D721Med (cell line): ENCODE results near the gene DAB1.

Source experiments
- DNase-seq: peaks from one replicate; pipeline ENCODE4 v3.0.0; 2011; ENCODE audit warnings: low spot score; ENCODE audit not compliant: insufficient read length
- FAIRE-seq: peaks from 2 replicates; lab custom pipeline; 2011; peaks lifted over from hg19 to GRCh38; lab: Jason Lieb, UNC
- CTCF ChIP-seq: IDR thresholded peaks from 2 replicates; pipeline ENCODE4 v1.5.1; 2012; ENCODE audit warnings: mild to moderate bottlenecking, control low read depth; ENCODE audit not compliant: insufficient read depth; ENCODE audit errors: missing control alignments

Gene DAB1

GRCh38 chr1:57302812-57303596 lies 120.9 kb downstream of the DAB1 start:
- FAIRE-seq = no peak
- no peak for DNase-seq
- TF ChIP-seq CTCF = no peak

GRCh38 chr1:57300186-57300585 lies 123.7 kb downstream of the DAB1 start:
- FAIRE-seq (no peak), DNase-seq (no peak)
- no peak for TF ChIP-seq CTCF

- DNase-seq (no peak), FAIRE-seq (no peak)
- no peak for TF ChIP-seq CTCF
Measured at GRCh38 chr1:57296726-57297250, 127.1 kb downstream of the DAB1 start.

- no peak for TF ChIP-seq CTCF
- no peak for DNase-seq
- no peak for FAIRE-seq
Measured at GRCh38 chr1:57295326-57295725, 128.5 kb downstream of the DAB1 start.

- TF ChIP-seq CTCF = no peak
- DNase-seq = no peak
- no peak for FAIRE-seq
Measured at GRCh38 chr1:57294177-57294576, 129.7 kb downstream of the DAB1 start.

GRCh38 chr1:57293214-57293613 lies 130.6 kb downstream of the DAB1 start:
- no peak for FAIRE-seq
- TF ChIP-seq CTCF = no peak
- no peak for DNase-seq

GRCh38 chr1:57289781-57290180 lies 134.1 kb downstream of the DAB1 start:
- DNase-seq (no peak), FAIRE-seq (no peak)
- no peak for TF ChIP-seq CTCF
